GM08714 (cell line): Measurements from ENCODE around the gene FBXO42.
A peak's percentile ranks its signal among the peaks of the same experiment; 100 is the strongest.

Source experiments
- H3K4me3 ChIP-seq: fragments of 200-500 bp; sonication (Bioruptor generic); 2 replicates; pipeline ENCODE4 v1.5.1; 2014; ENCODE audit warnings: mild to moderate bottlenecking, low read length, inconsistent platforms
- ZNF274 ChIP-seq: IDR thresholded peaks from 2 replicates; pipeline ENCODE4 v1.6.1; 2012; ENCODE audit warnings: mild to moderate bottlenecking, low read depth, low read length

FBXO42 gene

DNA sequence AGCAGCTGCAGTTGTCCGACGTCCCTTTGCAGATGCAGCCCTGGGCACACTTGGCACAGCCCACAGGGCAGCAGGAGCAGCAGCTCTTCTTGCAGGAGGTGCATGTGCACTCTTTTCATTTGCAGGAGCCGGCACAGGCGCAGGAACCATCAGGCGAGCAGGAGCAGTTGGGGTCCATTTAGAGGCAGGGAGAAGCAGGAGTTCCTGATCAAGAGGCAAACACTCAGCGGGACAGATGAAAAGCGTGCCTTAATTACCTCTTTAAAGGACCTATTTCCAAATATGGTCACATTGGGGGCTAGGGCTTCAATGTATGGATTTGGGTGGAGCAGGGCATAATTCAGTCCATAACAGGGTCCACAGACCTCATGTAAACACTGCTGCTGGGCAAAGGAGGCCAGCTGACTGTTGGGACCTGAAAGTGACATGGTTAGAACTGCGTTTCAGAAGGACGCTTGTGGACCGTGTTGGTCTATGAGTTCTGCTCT, 111.0 kb downstream of the FBXO42 start:
- no peak overlapping the region for H3K4me3 ChIP-seq
- no peak for TF ChIP-seq ZNF274

GRCh38 chr1:16239972-16240491, 112.2 kb downstream of the FBXO42 start:
- no peak for TF ChIP-seq ZNF274

DNA sequence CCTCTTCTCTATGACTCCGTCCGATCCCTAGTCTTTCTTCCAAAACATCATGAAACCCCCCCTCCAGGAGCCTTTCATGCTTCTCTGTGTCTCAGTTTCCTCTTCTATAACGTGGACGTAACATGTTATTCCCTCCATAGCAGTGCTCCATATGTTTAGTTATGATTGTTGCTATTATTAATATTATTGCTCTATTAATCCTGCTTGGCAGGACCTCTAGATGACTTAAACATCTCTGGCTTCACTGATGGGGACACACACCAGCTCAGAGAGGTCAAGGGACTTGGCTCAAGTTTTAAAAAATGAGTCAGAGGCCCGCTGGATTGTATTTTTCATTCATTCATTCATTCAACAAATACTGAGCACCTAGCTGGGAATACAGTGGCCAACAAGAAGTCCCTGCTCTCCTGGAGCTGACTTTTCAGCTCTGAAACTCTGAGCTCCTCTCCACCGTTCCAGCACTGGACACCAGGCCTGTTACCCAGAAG, 114.9 kb downstream of the FBXO42 start:
- no peak for TF ChIP-seq ZNF274
- peak overlapping the region; percentile 83; the same call in 1 of the 2 replicates for H3K4me3 ChIP-seq

More at GRCh38 chr1:16239972-16240491, 112.2 kb downstream of the FBXO42 start:
- no peak overlapping the region for H3K4me3 ChIP-seq

DNA sequence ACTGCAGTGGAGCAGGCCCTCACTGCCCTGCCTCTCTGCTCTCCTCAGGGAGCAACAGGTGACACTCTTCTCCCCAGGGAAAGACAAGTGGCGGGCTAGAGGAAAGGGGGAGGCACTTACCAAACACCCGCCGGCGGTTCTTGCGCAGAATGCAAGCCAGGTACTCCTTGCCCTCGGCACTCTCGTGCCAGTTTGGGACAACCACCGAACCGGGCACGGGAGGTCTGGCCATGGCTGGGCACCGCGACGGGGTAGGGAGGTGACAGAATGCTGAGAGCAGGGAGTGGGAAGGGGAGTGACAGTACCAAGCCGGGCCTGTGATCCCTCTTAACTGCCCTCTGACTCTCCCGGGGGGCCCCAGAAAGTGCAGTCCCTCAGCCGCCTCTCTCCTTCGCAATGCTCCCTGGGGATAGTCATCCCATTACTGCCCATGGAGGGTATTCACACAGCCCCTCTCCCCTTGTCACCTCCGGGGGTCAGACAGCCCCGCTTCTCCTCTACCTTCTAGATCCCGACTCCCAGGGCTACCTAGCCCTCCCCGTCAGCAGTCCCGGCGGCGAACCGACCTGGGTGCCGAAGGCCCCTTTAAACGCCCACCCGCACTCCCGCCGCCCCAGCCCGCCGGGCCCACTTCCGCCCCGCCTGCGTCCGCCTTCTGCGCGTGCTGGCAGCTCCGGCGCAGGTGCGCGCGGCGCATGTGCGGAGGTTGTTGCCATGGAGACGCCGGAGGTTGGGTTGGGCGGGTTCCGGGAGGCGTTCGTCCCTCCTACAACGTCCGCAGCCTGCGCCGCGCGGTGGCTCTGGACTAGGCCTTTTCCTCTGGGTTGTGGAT, 115.6 kb downstream of the FBXO42 start, which contains the start of gene CPLANE2:
TSS of gene CPLANE2 (minus strand) at position 673 of the 832 bp plus-strand sequence. CDS start at position 232, 441 bp downstream.
- TF ChIP-seq ZNF274, result no peak
- H3K4me3 ChIP-seq, result peak within 1 kb of the TSS; percentile 83

DNA sequence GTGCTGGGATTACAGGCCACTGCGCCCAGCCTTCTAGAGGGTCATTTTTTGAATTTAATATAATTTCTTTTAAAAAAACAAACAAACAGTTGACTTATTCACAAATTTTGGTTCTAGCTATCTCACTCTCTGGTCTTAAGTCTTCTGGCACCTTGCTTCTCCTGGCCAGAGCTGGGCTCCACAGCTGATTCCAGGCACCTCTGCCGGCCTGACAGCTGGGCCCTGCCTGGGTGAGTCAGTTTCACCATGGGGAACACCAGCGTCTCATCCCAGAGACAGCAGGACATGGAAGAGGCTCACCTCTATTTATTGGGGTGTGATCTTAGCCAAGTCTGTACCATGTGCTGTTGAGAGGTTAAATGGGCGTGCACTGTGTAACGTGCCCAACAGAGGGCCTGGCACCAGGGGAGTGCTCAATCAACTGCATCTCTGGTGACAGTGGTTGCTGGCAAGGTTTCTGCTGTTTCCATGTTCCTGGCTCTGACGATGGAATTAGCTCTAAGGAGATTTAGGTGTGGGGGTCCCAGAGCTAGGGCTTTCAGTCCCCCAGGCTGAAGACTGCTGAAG, 116.3 kb downstream of the FBXO42 start:
- no peak for TF ChIP-seq ZNF274

DNA sequence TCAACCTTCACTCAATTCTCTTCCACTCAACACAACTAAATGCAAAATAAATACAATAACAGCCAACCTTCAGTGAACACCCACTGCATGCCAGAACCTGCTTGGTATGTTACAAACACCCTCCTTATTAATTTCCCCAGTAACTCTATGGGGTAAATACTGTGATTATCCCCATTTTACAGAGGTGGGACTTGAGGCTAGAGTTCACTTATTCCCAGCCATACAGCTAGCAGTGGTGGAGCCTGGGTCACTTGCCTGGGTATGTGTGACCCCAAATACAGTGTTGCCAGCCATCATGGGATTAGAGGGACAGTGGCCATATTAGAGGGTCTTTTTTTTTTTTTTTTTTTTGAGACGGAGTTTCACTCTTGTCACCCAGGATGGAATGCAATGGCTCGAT, 116.9 kb downstream of the FBXO42 start:
- TF ChIP-seq ZNF274, result no peak
- H3K4me3 ChIP-seq, result no peak overlapping the region

More for the DNA sequence above, 116.3 kb downstream of the FBXO42 start:
- H3K4me3 ChIP-seq, result peak overlapping the region; percentile 83; the same call in 1 of the 2 replicates

- no peak for TF ChIP-seq ZNF274
- no peak overlapping the region for H3K4me3 ChIP-seq
Observed at GRCh38 chr1:16233431-16233830, 118.8 kb downstream of the FBXO42 start.

- no peak overlapping the region for H3K4me3 ChIP-seq
- TF ChIP-seq ZNF274, result no peak
Observed at GRCh38 chr1:16232316-16232710, 120.0 kb downstream of the FBXO42 start.

GRCh38 chr1:16231331-16232315, 120.7 kb downstream of the FBXO42 start:
- H3K4me3 ChIP-seq, result no peak overlapping the region

GRCh38 chr1:16230744-16231143, 121.5 kb downstream of the FBXO42 start:
- TF ChIP-seq ZNF274, result no peak
- H3K4me3 ChIP-seq, result no peak overlapping the region

More at GRCh38 chr1:16231331-16232315, 120.7 kb downstream of the FBXO42 start:
- TF ChIP-seq ZNF274, result no peak

- no peak for TF ChIP-seq ZNF274
Observed at GRCh38 chr1:16229976-16230740, 122.1 kb downstream of the FBXO42 start.

DNA sequence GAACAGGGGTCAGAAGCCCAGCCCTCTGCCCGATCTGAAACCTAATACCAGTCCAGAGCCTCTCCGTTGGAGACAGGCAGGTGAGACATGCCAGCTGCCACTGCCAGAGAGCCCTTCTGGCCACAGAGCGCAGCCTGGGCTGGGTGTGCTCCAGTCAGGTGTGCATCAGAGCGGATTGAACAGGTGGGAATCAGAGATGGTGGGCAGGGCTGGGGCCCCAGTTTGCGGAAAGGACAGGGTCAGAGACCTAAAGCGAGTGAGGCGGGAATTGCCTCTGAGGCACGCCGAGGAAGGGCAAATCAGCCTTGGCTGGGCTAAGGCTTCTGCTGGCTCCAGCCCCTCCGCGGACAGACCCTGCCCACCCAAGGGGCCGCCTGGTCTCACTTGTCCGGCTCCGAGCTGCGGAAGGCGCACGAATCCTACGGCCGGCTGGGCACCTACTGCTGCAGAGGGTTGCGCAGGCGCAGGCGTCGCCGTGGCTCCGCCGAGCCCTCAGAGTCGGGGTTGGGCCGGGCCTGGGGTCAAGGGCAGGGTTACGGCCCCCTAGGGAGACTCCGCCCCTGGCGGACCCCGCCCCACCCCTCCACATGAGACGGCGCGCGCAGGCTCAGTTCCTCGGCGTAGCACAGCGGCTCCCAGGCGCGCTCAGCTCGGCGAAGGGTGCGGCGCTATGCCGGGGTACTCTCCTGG, 125.6 kb downstream of the FBXO42 start:
- no peak for TF ChIP-seq ZNF274
- H3K4me3 ChIP-seq, result no peak overlapping the region

More at GRCh38 chr1:16229976-16230740, 122.1 kb downstream of the FBXO42 start:
- H3K4me3 ChIP-seq, result no peak overlapping the region
